Measurements from ENCODE around the gene C14orf180. TPM values are rescaled to one million over a fixed set of nuclear protein-coding genes. Genes with fewer than 3 reads are reported as not detected.

C14orf180 gene
- total RNA-seq, 1 experiment from 2014 or later: not detected

GRCh38 chr14:104595116-104595675 is 15.6 kb downstream of the C14orf180 start:
- Histone ChIP-seq H3K27me3 (ENCODE audit: low read length) (0 out of 2 replicates have a peak, but pooled peaks cover 5% of the 10 kb centered on the region), H3K36me3 (ENCODE audit: low read depth, low read length) (no peaks in the 10 kb centered on the region), H2AFZ (ENCODE audit: low read length) (no peak overlapping the region), H3K4me3 (ENCODE audit: low read length) (no peak overlapping the region), H3K9me2 (replicated peaks; ENCODE audit: low read length) (no peaks in the 10 kb centered on the region), H3F3A (ENCODE audit: low read length, unreplicated experiment) (no peaks in the 10 kb centered on the region), H3K9ac (ENCODE audit: low read length) (no peak overlapping the region), H3K4me2 (ENCODE audit: low read length) (no peak overlapping the region), H3K27ac (ENCODE audit: low read length) (no peak overlapping the region), H4K20me1 (ENCODE audit: low read length) (no peaks in the 10 kb centered on the region), H3K9me3 (ENCODE audit: low read length) (no peaks in the 10 kb centered on the region), H3K4me1 (ENCODE audit: insufficient read depth, low read length) (no peaks in the 10 kb centered on the region), H3K79me2 (ENCODE audit: low read length) (no peaks in the 10 kb centered on the region)
- intact Hi-C loops (cut with micrococcal nuclease): no loop called here
- no peak for DNase-seq
- TF ChIP-seq EZH2 (IDR thresholded peaks at IDR 0.05; ENCODE audit: low read length, unreplicated experiment): no peak
- no peak for TF ChIP-seq CTCF (conservative IDR thresholded peaks at IDR 0.05; ENCODE audit: low read depth, low read length)
- TF ChIP-seq EZH2phosphoT487 (IDR thresholded peaks at IDR 0.05; ENCODE audit: borderline replicate concordance, low read length): no peak
- POLR2A ChIA-PET (ENCODE audit: unreplicated experiment): no interaction called here
- no TSS peak for BruUV-seq (replicated peaks)
- CTCF ChIA-PET: no interaction called here
- ATAC-seq: no peak

- DNase-seq: no peak
- H3F3A ChIP-seq (ENCODE audit: low read length, unreplicated experiment): no peaks in the 10 kb centered on the region
- intact Hi-C loops (cut with micrococcal nuclease): no loop called here
- ChIA-PET CTCF (no interaction called here), POLR2A (ENCODE audit: unreplicated experiment) (no interaction called here)
- no peaks in the 10 kb centered on the region for H3K36me3 ChIP-seq (ENCODE audit: low read depth, low read length)
- no peak overlapping the region for H2AFZ ChIP-seq (ENCODE audit: low read length)
- TF ChIP-seq EZH2phosphoT487 (IDR thresholded peaks at IDR 0.05; ENCODE audit: borderline replicate concordance, low read length) (no peak), EZH2 (IDR thresholded peaks at IDR 0.05; ENCODE audit: low read length, unreplicated experiment) (no peak), CTCF (conservative IDR thresholded peaks at IDR 0.05; ENCODE audit: low read depth, low read length) (no peak)
- no TSS peak for BruUV-seq (replicated peaks)
- no peak for ATAC-seq
- H3K9me2 ChIP-seq (replicated peaks; ENCODE audit: low read length): no peaks in the 10 kb centered on the region
- no peaks in the 10 kb centered on the region for H3K4me1 ChIP-seq (ENCODE audit: insufficient read depth, low read length)
- no peak overlapping the region for H3K27ac ChIP-seq (ENCODE audit: low read length)
- no peak overlapping the region for H3K4me2 ChIP-seq (ENCODE audit: low read length)
- H4K20me1 ChIP-seq (ENCODE audit: low read length): no peaks in the 10 kb centered on the region
- 0 out of 2 replicates have a peak, but pooled peaks cover 5% of the 10 kb centered on the region for H3K27me3 ChIP-seq (ENCODE audit: low read length)
- H3K9ac ChIP-seq (ENCODE audit: low read length): no peak overlapping the region
- H3K79me2 ChIP-seq (ENCODE audit: low read length): no peaks in the 10 kb centered on the region
- H3K9me3 ChIP-seq (ENCODE audit: low read length): no peaks in the 10 kb centered on the region
- no peak overlapping the region for H3K4me3 ChIP-seq (ENCODE audit: low read length)
Observed at GRCh38 chr14:104595911-104596450, 16.4 kb downstream of the C14orf180 start.

GRCh38 chr14:104596451-104596918 is 16.9 kb downstream of the C14orf180 start:
- no peak for ATAC-seq

More at GRCh38 chr14:104596451-104596918, 16.9 kb downstream of the C14orf180 start:
- Histone ChIP-seq H4K20me1 (ENCODE audit: low read length) (no peaks in the 10 kb centered on the region), H3F3A (ENCODE audit: low read length, unreplicated experiment) (no peaks in the 10 kb centered on the region), H2AFZ (ENCODE audit: low read length) (no peak overlapping the region), H3K79me2 (ENCODE audit: low read length) (no peaks in the 10 kb centered on the region), H3K4me2 (ENCODE audit: low read length) (no peak overlapping the region), H3K27ac (ENCODE audit: low read length) (no peak overlapping the region), H3K9me3 (ENCODE audit: low read length) (no peaks in the 10 kb centered on the region), H3K27me3 (ENCODE audit: low read length) (0 out of 2 replicates have a peak, but pooled peaks cover 5% of the 10 kb centered on the region), H3K9me2 (replicated peaks; ENCODE audit: low read length) (no peaks in the 10 kb centered on the region), H3K9ac (ENCODE audit: low read length) (no peak overlapping the region), H3K4me3 (ENCODE audit: low read length) (no peak overlapping the region), H3K36me3 (ENCODE audit: low read depth, low read length) (no peaks in the 10 kb centered on the region), H3K4me1 (ENCODE audit: insufficient read depth, low read length) (no peaks in the 10 kb centered on the region)
- intact Hi-C loops (cut with micrococcal nuclease): no loop called here
- POLR2A ChIA-PET (ENCODE audit: unreplicated experiment): no interaction called here
- DNase-seq: no peak
- CTCF ChIA-PET: no interaction called here
- BruUV-seq (replicated peaks): no TSS peak
- TF ChIP-seq EZH2phosphoT487 (IDR thresholded peaks at IDR 0.05; ENCODE audit: borderline replicate concordance, low read length) (no peak), EZH2 (IDR thresholded peaks at IDR 0.05; ENCODE audit: low read length, unreplicated experiment) (no peak), CTCF (conservative IDR thresholded peaks at IDR 0.05; ENCODE audit: low read depth, low read length) (no peak)
